ENCODE data around the gene KIAA1671.

KIAA1671 gene

DNA sequence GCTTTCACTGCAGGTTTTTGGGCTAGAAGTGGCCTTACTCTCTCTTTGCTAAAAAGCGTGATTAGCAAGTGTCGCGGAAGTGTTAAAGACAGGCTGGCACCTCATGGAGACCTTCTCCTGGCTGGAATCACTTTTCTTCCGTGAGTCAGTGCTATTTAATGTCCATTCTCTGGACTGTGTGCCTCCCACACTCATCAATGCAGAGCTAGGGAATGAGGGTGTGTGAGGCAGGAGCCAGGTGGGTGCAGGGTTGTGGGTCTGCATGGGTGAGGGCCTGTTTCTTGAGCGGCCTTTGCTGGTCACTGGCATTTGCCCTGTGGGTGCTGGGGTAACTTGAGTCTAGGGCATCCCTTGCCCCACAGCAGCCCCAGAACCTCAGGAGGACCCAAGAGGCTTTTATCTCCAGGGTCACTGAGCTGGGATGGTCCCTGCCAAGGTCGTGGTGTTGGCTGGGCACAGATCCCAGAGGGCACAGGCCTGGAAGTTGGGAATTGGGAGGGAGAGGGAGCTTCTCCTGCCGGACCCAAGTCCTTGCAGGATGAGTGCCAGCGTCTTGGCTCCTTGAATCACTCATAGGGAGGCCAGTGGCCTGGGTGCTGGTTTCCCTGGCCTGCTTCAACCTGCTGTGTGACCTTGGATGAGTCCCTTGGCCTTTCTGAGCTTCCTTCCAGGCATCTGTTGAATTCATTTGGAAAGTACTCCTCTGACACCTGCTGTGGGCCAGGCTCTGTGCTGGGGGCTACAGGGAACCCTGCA lies 30.0 kb downstream of the KIAA1671 start:
- no peak for DNase-seq

DNA sequence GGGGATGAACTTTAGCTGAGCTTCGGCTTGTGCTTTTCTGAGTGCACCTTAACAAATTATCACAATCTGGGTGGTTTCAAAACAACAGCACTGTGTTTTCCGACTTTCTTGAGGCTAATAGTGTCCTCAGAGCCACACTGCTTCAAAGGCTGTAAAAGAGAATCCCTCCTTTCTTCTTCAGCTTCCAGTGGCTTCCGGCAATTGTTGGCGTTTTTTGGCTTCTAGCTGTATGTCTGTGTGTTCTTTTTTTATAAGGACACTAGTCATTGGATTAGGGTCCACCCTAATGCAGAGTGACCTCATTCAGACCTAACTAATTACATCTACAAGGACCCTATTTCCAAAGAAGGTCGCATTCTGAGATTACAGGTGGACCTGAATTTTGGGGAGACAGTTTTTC lies 30.6 kb downstream of the KIAA1671 start:
- DNase-seq = no peak

DNA sequence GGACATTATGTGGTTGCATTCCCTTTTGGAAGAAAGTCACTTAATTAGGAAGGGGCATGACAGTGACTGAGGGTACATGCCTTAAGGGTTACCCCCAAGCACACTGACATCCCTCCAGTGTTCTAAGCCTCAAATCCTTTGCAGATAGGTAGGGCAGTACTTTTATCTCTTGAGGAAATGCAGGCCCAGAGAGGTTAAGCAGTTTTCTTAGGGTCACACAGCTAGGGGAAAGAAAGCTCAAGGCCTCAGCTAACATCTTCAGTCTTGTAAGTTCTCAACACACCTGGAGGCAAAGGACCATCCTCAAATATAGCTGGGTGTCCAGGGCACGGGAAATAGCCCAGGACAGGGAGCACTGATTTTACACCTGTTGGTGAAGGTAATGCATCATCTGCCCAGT lies 31.6 kb downstream of the KIAA1671 start:
- DNase-seq = no peak

DNA sequence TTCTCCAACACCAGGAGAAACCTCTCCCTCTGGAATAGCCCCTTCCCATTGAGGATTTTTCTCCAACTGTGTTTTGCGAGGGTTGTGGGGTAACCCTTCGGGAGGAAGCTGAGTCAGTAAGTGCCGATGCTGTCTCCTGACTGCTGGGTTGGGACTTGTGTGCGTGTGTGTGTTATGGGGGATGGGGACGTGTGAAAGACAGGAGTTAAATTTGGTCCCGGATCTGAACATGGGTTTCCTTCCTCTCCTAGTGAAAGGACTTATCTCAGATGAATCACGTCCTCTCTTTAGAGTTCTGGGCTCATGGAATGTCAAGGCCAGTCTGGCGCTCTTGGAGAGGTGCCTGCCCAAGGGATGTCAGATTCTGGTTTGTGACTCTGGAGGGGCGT lies 33.3 kb downstream of the KIAA1671 start:
- no peak for DNase-seq

DNA sequence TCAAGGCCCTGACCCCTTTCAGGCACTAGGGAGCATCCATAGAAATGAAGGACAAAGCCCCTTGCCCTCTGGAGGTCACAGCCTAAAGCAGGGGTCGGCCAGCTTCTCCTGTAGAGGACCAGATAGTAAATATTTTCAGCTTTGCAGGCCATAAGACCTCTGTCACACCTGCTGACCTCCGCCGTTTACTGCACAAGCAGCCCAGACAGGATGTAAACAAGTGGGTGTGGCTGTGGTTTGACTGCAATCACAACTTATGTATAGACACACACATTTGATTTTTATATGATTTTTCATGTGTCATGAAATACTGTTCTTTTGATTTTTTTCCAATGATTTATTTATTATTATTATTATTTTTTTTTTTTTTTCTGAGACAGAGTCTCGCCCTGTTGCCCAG lies 34.3 kb downstream of the KIAA1671 start:
- DNase-seq = no peak

DNA sequence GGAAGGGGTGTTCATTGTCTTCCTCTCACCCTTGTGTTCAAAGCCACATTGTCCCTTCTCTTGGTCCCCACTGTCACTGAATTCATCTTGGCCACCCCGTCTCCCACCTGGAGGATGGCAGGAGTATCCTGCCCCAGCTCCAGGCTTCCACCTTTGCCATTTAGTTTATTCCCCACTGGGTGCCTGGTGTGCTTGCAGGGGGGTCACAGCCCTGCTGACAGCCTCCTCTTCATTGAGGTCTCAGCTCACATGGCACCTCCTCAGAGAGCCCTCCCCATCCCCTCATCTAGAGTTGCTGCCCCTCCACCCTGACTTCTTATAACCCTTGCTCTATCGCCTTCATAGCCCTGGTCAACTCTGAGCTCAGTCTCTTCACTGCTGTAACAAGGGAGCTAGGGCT lies 36.6 kb downstream of the KIAA1671 start:
- no peak for DNase-seq

DNA sequence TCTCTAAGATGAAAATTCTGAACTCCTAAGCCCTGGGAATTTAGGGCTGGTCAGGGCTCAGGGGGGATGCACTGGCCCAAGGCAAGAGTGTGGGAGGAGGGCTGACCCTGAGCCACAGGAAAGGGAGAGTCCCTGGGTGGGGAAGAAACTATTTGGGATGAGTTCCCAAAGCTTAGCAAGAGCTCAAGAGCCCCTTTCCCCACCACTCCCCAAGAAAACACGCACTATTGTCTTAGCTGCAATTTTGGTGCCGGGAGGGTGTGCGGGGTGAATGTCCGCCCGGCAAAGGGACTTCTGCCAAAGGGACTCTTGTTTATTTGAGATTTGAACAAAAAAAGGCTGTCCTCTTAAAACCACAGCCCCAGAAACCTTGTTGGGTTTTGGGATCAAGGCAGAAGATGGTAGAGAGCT lies 37.0 kb downstream of the KIAA1671 start:
- DNase-seq = no peak

DNA sequence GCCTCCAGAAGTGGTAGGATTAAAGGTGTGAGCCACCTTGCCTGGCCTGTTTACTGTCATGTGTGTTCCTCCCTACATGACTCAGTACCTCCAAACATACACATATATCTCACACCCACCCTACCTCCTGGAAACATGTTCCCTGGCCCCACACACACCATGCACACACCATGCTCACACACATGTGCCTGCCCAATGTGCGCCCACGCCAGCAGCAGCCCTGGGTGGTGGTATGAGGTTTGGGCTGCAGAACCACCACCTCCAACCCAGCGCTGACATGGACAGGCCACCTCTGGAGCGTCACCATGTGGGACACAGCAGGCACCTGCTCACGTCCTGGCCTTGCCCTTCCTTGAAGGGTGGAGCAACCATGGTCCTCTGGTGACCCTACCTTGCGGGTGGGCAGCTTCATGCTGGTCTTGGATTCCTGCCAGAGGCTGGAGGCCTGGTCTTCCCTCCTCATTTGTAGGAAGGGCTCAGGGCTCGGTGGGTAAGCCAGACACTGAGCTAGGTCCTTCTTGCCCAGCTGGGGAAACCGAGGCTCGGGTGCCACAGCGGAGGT lies 37.9 kb downstream of the KIAA1671 start:
- DNase-seq = no peak

DNA sequence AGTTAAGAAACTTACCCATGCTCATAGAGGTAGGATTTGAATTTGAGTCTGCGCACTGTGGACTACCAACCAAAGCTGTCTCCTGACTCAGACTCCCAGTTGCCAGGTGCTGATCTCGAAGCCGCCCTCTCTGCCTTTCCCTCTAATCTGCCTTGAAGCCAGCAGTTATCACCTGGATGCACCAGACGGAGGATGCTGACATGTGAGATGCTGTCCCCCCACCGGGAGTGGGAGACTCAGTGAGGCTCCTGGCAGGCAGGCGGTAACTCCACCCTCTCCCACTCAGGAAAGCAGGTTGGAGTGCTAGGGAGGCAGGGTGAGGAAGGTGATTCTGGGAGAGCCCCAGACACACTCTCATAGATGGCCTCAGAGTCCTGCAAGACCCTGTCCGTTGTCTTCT lies 40.4 kb downstream of the KIAA1671 start:
- DNase-seq = no peak

DNA sequence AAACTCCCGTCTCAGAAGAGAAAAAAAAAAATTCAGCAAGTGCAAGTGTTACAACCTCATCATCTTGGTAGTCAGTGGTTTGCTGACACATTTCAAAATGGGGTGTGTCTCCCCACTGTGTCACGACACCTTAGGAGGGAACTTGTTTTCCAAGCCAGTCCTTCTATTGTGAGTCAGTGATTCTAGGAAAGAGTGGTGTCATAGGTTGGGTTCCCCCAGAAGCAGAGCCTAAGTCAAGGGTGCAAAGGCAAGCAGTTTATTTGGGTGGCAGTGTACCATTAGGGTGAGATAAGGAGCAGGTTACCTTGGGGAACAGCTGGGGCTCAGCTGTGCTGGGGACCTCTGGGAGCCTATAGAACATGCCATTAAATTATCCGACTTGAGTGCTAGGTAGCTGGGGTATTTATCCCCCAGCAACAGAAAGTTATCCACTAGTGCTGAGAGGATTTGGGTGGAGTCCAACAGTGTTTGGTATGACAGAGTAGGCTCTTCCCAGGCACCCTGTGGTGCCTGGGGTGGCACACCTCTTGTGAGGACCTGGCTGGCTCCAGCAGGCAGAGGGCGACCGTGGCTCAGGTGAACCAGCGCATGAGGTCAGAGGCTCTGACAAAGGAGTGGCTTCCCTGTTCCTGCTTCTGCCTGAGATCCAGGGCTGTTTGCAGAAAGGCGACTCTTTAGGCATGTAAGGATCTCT lies 41.7 kb downstream of the KIAA1671 start:
- no peak for DNase-seq

DNA sequence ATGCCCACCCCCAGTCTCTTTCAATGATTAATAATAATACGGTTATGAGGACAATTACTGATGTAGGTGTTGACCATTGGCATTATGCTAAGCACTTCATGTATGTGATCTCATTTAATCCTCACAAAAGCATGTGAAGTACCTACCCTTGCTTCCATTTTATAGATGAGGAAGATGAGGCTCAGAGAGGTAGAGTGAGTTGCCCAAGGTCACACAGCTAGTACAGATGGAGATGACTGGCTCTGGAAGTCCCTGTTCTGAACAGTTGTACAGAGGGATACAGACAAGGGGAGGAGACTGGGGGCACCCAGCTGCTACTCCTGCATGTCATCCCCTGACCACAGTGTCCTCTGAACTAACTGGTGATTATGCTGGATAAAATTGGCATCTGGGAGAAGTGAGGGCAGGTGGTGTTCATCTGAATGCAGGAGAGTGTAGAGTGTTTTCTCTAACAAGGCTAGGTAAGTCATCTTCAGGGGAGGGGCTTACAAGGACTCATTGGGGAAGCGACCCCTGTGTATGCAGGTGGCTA lies 43.2 kb downstream of the KIAA1671 start:
- no peak for DNase-seq

DNA sequence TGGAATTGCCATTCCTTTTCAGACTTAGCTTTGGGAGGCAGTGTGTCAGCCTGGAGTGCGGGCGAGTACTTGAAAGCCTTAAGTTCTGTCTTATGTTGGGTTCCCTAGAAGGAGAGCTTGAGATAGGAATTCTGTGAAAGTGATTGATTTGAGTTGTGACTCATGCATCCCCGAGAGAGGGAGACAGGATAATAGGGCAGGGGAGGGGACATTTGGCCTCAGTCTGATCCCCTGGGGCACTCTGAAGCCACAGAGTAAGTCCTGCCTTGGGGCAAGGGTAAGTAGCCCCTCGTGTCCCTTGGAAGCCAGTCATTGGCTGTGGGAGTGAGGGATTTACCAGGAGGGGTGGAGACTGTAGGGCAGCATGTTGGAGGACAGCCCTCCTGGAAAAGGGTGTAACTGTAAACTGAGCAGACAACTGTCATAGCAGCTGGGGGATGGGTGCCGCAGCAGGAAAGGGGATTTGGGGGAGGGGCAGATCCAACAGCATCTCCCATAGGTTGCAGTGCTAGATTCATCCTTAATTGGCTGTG lies 44.0 kb downstream of the KIAA1671 start:
- no peak for DNase-seq

DNA sequence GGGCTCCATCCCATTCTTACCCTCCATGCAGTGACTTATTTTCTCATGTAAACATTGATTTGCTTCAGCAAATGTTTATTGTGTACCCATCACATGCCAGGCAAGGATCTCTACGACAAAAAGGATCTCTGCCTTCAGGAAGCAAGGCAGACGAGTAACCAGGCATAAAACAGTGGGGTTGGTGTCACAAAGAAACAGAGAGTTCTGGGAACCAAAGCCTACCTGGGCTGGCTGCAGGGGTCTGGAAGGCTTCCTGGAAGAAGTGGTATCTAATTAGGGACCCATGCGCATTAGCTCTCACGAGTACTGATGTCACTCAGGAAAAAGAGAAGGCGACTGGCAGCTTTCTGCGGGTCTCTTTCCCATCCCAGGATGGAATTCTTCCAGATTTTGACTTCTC lies 44.5 kb downstream of the KIAA1671 start:
- DNase-seq = no peak

DNA sequence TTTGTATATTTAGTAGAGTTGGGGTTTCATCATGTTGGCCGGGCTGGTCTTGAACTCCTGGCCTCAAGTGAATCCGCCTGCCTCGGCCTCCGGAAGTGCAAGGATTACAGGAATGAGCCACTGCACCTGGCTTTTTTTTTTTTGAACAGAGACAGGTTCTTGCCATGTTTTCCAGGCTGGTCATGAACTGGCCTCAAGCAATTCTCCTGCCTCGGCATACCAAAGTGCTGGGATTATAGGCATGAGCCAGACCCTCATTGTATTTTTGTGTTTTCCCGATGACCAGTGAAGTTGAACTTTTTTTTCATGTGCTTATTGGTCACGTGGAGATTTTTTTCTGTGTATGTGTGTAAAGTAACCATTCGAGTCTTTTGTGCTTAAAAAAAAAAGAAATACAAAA lies 48.2 kb downstream of the KIAA1671 start:
- no peak for DNase-seq

DNA sequence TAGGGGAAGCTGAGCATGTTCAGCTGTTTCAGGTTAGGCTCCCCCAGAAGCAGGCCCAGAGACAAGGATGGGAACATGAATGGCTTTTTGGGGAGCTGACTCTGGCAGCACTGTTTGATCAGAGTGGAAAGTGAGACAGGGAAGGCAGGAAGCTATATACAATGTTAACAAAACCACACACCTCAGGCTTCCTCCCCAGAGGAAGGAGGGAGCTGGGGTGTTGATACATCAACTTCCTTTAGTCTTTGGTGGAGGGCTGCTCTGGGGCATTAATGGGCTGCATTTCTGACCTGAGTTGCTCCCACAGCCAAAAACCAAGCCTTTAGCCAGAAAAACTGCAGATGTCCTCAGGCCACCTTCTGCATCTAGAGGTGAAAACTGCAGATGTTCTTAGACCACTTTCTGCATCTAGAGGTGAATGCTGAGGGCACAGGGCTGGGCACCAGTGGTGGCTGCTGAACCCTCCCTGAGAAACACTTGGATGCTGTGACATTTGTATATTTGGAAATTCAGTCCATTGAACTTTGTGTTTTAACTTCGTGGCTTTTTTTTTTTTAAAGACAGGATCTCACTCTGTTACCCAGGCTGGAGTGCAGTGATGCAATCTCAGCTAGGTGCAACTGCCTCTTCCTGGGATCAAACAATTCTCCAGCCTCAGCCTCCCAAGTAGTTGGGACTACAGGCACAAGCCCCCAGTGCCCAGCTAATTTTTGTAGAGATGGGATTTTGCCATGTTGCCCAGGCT lies 49.9 kb downstream of the KIAA1671 start:
- no peak for DNase-seq

DNA sequence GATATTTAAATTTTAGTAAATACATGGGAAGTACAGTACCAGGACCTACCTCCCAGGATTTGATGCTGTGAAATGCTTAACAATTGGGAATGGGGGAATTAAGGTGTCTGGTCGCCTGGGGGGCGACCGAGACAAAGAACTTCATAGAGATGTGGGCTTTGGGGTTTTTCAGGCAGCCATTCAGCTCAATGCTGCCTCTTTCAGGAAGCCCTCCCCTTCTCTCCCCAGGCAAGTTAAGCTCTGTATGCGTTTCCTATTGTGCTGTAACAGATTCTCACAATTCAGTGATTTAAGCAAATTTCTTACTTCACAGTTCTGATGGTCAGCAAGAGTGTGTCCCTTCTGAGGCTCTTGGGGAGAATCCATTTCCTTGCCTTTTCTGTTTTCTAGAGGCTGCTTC lies 53.8 kb downstream of the KIAA1671 start:
- DNase-seq = no peak

DNA sequence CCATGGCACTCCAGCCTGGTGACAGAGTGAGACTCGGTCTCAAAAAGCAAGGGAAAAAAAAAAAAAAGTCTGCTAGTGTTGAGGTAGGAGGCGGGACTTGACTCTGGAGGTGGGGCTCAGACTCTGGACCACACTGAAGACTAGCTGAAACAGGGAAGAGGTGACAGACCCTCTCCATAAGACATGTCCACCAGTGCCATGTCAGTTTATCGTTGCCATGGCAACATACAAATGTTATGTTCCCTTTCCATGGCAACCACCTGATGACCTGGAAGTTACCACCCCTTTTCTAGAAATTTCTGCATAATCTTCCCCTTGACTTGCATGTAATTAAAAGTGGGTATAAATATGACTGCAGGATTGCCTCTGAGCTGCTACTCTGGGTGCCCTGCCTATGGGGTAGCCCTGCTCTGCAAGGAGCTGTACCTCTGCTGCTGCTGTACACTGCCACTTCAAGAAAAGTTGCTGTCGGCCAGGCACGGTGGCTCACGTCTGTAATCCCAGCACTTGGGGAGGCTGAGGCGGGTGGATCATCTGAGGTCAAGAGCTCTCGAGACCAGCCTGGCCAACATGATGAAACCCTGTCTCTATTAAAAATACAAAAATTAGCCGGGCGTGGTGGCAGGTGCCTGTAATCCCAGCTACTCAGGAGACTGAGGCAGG lies 55.1 kb downstream of the KIAA1671 start:
- no peak for DNase-seq

DNA sequence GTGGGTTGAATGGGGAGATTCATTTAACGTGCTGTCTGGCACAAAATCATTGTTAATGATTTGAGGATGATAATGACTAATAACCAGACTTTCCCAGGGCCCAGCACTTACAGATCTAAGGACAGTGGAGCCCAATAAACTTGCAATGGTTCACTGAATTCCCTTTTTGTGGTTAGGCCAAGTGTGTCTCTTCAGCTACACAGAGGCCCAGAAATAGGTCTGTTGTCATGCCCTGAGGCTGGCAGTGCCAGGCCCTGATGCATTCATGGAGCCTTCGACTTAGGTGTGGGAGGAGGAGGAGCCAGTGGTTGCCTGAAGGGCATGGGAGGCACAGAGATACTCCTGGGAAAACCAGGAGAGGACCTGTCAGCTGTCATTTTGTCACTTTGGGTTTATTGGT lies 56.1 kb downstream of the KIAA1671 start:
- DNase-seq = no peak

DNA sequence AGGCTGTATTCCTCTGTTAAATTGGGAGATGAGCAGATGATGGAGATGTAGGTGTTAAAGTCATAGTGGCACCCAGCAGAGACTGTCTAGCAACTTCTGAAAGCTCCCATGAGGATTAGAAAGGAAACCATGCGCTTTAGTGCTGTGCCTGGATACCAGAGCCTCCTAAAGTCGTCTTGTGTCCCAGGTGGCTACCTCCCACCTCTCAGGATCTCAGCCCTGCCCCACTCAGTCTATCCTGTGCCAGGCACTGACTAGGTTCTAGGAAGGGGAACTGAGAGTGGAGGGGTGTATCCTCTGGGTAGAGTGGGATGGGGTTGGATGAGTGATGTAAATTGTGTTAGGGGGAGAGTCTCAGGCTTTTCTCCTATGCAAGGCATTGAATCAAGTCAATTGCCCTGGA lies 60.2 kb downstream of the KIAA1671 start:
- no peak for DNase-seq

DNA sequence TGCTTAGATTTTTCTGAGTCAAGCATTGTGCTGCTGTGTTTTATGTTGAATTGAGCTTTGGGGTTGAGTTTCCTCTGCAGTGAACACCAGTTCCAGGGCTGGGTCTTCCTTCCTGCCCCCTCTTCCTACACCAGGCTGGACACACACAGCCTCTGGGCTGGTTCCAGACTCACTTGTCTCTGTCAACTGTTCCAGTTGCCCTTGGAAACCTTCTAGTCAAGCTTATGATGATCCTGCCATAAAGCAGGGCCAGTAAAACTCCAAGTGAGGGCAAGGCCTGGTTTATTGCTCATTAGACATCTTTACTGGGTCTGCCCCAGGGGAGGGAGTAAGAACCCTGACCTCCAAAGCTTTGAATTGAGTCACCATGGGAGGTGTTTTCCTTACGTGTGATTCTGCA lies 61.1 kb downstream of the KIAA1671 start:
- DNase-seq = no peak

DNA sequence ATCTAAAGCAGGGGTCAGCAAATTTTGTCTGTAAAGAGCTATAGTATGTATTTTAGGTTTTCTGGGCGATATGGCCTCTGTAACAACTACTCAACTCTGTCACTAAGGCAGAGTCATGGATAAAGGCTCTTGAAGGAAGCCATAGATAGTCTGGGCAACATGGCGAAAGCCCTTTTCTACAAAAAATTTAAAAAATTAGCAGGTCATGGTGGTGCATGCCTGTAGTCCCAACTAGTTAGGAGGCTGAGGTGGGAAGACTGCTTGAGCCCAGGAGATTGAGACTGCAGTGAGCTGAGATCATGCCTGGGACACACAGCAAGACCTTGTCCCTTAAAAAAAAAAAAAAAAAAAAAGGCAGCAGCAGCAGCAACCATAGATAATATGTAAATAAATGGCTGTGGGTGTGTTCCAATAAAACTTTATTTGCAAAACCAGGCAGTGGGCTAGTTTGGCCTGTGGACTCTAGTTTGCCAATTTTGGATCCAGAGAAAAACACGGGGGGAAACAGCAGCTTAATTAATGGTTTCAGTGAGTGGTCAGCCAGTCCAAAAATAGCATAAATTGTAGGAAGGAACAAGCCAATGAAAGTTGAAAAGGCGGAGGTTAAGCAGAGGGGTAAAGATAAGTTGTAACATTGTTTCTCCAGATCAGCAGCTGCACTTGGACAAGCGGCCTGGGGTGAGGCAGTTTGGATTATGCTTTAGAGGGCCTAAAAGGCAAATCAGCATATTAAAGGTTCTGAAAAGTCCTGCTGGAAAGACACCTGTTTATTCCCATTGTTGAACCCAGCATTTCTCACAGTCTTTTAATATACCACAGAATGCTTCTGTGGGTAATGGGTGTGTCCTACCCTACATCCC lies 62.6 kb downstream of the KIAA1671 start:
- DNase-seq = no peak

DNA sequence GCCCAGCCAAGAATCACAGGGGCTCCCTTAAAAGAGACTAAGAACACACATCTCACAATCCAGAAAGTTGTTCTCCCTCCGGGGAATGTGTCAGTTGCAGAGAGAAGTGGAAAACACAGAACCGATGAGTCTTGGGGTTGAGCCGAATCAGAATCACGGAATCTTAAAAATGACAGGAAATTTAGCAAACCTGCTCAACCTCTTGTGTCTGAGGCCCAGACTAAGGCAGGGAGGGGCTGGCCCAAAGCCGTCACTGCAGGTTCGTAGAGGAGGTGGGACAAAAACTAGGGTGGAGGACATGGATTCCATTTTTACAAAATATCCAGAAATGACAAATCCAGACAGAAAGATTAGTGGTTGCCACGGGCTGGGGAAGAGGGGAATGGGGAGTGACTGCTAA lies 63.8 kb downstream of the KIAA1671 start:
- no peak for DNase-seq

Data from inflammatory macrophage treated with lipopolysaccharide for 4 hours (primary cell).